ENCODE data around the gene DEPDC5.
A peak's percentile ranks its signal among the peaks of the same experiment; 100 is the strongest.

The DEPDC5 gene

DNA sequence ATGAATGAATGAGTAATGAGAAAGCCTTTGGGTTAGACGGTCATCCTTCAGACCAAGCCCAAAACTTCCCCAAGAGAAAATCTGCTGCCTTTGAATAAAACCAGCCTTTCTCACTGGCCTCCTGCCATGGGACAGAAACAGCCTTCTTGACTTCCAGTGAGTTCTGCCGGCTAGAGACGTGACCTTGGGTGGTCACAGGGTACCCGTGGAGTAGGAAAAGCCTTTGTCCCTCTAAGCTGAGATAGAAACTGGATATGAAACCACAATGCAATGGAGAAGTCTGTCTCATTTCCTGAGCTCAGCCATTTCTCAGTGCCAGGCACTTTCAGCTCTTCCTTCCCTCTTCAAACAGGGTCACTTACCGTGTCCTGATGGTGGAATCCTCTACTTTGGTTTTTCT is 169.3 kb downstream of the DEPDC5 start:
- FAIRE-seq (no peak), DNase-seq (ENCODE audit: insufficient read length) (no peak)
- no peak for TF ChIP-seq POLR2A (IDR thresholded peaks at IDR 0.05; ENCODE audit: low read depth, low read length)
- no peak for TF ChIP-seq TAF1 (IDR thresholded peaks at IDR 0.05; ENCODE audit: borderline replicate concordance, low read depth, low read length)
- no peak for TF ChIP-seq POLR2AphosphoS5 (IDR thresholded peaks at IDR 0.05; ENCODE audit: low read depth, low read length)

DNA sequence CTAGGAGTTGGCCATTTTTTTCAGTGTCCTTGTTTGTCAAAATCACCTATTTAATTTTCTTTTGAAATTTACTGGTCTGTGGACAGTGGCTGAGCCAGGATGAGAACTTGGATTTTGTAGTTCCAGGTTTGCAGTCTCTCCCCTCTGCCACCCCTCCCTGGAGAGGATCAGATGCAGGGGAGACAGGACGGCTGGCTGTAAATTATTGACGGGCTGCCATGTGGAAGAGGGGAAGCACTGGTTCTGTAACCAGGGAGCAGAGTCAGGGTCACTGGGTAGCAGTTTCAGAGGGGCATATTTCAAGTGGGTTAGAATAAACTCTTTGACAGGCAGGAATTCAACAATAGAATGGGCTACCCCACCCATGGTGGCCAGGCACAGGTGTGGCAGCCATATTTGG is 169.9 kb downstream of the DEPDC5 start:
- FAIRE-seq (no peak), DNase-seq (ENCODE audit: insufficient read length) (no peak)
- no peak for TF ChIP-seq TAF1 (IDR thresholded peaks at IDR 0.05; ENCODE audit: borderline replicate concordance, low read depth, low read length)
- TF ChIP-seq POLR2AphosphoS5 (IDR thresholded peaks at IDR 0.05; ENCODE audit: low read depth, low read length), result no peak

GRCh38 chr22:31925056-31925455 is 171.2 kb downstream of the DEPDC5 start:
- no peak for DNase-seq (ENCODE audit: insufficient read length)
- FAIRE-seq, result no peak
- TF ChIP-seq TAF1 (IDR thresholded peaks at IDR 0.05; ENCODE audit: borderline replicate concordance, low read depth, low read length) (no peak), POLR2AphosphoS5 (IDR thresholded peaks at IDR 0.05; ENCODE audit: low read depth, low read length) (no peak), POLR2A (IDR thresholded peaks at IDR 0.05; ENCODE audit: low read depth, low read length) (no peak)

- no peak for DNase-seq (ENCODE audit: insufficient read length)
- FAIRE-seq, result no peak
Observed at GRCh38 chr22:31926024-31926423, 172.2 kb downstream of the DEPDC5 start.

DNA sequence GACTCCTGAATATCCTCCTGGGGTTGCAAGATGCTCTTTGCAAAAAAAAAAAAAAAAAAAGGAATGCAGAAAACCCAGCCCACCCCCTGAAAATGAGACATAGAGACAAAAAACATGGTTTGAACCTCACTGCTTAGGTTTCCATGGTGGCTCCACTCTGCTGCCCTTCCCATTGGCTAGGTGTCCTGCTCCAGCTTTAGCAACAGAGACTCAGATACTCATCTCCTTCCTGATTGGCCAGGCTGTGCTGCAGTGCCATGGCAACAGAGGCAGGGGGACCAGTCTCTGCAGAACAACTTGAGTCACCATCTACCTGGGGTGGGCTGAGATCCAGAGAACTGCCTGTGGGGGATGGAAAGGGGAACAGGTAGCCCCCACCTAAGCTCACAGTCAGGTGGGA is 173.2 kb downstream of the DEPDC5 start:
- DNase-seq (ENCODE audit: insufficient read length), result no peak
- FAIRE-seq, result no peak

More at GRCh38 chr22:31926024-31926423, 172.2 kb downstream of the DEPDC5 start:
- no peak for TF ChIP-seq POLR2A (IDR thresholded peaks at IDR 0.05; ENCODE audit: low read depth, low read length)
- TF ChIP-seq TAF1 (IDR thresholded peaks at IDR 0.05; ENCODE audit: borderline replicate concordance, low read depth, low read length), result no peak
- TF ChIP-seq POLR2AphosphoS5 (IDR thresholded peaks at IDR 0.05; ENCODE audit: low read depth, low read length), result no peak

DNA sequence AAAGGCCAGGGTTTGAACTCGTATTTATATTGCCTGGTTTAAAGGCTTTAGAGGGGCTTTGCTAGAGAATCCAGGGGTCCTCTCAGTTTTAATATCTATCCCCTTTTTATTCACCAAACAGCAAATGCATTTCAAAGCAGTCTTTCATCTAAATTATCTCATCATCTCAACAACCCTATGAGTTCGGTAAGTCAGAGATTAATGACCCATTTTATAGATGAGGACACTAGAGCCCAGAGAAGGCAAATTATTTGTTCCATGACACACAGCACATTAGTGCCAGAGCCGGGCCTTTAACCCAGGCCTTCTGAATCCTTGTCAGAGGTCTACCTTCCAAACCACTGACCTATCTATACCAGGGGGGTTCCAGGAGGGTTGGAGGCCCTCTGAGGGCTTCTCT is 173.7 kb downstream of the DEPDC5 start:
- TF ChIP-seq POLR2A (IDR thresholded peaks at IDR 0.05; ENCODE audit: low read depth, low read length) (no peak), POLR2AphosphoS5 (IDR thresholded peaks at IDR 0.05; ENCODE audit: low read depth, low read length) (no peak), TAF1 (IDR thresholded peaks at IDR 0.05; ENCODE audit: borderline replicate concordance, low read depth, low read length) (no peak)
- FAIRE-seq (no peak), DNase-seq (ENCODE audit: insufficient read length) (no peak)

More for the DNA sequence above, 173.2 kb downstream of the DEPDC5 start:
- TF ChIP-seq POLR2AphosphoS5 (IDR thresholded peaks at IDR 0.05; ENCODE audit: low read depth, low read length) (no peak), TAF1 (IDR thresholded peaks at IDR 0.05; ENCODE audit: borderline replicate concordance, low read depth, low read length) (no peak), POLR2A (IDR thresholded peaks at IDR 0.05; ENCODE audit: low read depth, low read length) (no peak)

- TF ChIP-seq POLR2AphosphoS5 (IDR thresholded peaks at IDR 0.05; ENCODE audit: low read depth, low read length), result no peak
- TF ChIP-seq POLR2A (IDR thresholded peaks at IDR 0.05; ENCODE audit: low read depth, low read length), result no peak
- no peak for TF ChIP-seq TAF1 (IDR thresholded peaks at IDR 0.05; ENCODE audit: borderline replicate concordance, low read depth, low read length)
- FAIRE-seq, result peak; percentile 42
Observed at GRCh38 chr22:31929167-31929930, 175.5 kb downstream of the DEPDC5 start.

DNA sequence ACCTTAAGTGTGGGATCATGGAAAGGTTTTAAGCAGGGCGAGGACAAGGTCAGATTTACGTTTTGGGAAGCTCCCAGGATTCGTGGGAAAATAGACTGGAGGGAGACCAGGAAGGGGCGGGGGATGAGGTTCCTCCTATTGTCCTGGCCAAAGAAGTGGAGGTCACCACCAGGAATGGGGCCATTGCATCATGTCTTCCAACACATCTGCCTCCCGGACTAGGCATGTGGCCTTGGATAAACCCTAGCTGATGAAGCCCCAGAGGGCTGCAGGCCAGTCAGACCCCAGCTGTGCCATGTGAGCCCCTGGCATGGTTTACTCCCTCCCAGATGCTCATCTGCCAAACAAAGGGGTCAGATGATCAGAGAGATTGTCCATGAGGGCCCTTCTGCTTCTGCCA is 179.0 kb downstream of the DEPDC5 start:
- DNase-seq (ENCODE audit: insufficient read length) (no peak), FAIRE-seq (no peak)
- TF ChIP-seq POLR2AphosphoS5 (IDR thresholded peaks at IDR 0.05; ENCODE audit: low read depth, low read length) (no peak), TAF1 (IDR thresholded peaks at IDR 0.05; ENCODE audit: borderline replicate concordance, low read depth, low read length) (no peak), POLR2A (IDR thresholded peaks at IDR 0.05; ENCODE audit: low read depth, low read length) (no peak)

More at GRCh38 chr22:31929167-31929930, 175.5 kb downstream of the DEPDC5 start:
- no peak for DNase-seq (ENCODE audit: insufficient read length)

DNA sequence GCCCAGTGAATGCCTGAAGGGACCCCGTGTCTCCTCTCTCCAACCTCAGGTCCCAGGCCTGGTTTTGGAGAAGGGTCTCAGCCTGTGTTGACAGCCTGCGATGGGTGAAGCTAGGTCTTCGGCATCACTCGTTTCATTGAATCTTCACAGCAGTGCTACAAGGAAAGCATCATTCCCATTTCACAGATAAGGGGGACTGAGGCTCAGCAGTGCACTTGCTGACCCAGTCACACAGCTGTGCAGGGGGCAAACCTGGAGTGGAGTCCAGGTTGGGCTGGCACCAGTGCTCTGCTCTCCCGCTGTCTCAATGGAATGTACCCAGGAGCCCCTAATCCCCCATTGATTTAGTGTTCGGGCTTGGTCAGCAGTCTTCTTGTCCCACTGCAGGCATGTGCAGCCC is 179.6 kb downstream of the DEPDC5 start:
- TF ChIP-seq TAF1 (IDR thresholded peaks at IDR 0.05; ENCODE audit: borderline replicate concordance, low read depth, low read length) (no peak), POLR2A (IDR thresholded peaks at IDR 0.05; ENCODE audit: low read depth, low read length) (no peak), POLR2AphosphoS5 (IDR thresholded peaks at IDR 0.05; ENCODE audit: low read depth, low read length) (no peak)
- DNase-seq (ENCODE audit: insufficient read length) (no peak), FAIRE-seq (no peak)

DNA sequence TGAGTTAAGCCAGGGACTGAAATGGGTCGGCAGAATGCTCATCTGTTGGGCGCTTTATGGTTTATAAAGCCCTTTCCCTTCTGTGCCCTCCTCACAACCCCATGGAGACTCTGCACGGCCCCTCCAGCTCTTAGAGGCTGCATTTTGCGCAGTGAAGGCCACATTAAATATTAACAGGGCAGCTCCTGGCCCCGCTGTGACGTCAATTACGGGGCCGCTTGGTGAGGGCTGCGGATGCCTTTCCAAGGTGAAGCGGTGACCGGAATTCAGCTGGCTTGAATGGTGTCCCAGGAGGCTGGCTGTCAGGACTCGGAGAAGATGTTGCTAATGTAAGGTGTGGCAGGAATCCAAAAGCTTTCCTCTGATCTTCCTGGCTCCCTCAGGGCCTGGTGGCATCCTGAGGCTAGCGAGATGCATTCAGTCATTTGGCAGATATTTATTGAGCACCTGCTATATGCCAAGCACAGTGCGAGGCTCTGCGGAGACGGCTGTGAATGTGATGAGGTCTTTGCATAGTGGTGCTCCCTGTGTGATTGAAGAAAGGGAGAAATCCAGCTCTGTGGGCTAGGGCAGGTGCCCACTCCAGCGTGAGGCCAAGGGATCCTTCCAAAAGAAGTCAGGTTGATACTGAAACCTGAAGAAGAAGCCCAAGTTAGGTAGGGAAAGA is 180.1 kb downstream of the DEPDC5 start:
- FAIRE-seq, result no peak
- DNase-seq (ENCODE audit: insufficient read length), result no peak
- TF ChIP-seq TAF1 (IDR thresholded peaks at IDR 0.05; ENCODE audit: borderline replicate concordance, low read depth, low read length), result no peak
- no peak for TF ChIP-seq POLR2AphosphoS5 (IDR thresholded peaks at IDR 0.05; ENCODE audit: low read depth, low read length)
- TF ChIP-seq POLR2A (IDR thresholded peaks at IDR 0.05; ENCODE audit: low read depth, low read length), result no peak

DNA sequence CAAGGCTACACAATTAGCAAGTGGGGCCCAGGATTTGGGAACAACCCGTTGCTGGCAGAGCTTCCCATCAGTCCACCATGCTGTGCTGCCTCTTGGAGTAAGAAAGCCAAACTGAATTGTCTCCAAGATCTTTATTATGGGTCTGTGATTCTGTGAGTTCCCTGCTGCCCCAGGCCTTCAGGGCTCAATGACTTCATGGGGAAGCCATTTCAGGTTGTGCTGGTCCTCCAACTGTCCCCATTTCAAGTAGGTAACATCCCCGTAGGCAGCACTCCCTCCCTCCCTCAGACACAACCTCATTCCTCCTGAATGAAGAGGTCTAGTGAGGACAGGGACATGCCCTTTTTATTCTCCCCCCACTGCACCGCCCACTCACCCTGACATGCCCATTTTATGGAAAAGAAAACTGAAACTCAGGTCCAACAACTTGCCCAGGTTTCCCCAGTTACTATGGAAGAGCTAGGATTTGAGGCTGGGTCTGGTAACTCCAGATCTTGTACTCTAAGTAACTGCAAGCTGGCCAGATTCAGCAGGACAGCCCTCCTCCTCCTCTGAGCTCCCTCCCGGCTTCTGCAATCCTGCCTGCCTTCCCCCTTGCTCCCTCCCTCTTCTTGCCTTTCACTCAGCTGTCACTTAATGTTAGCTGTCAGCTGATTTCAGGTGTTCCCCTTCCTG is 182.3 kb downstream of the DEPDC5 start:
- no peak for FAIRE-seq

More for the DNA sequence above, 182.3 kb downstream of the DEPDC5 start:
- TF ChIP-seq TAF1 (IDR thresholded peaks at IDR 0.05; ENCODE audit: borderline replicate concordance, low read depth, low read length) (no peak), POLR2A (IDR thresholded peaks at IDR 0.05; ENCODE audit: low read depth, low read length) (no peak), POLR2AphosphoS5 (IDR thresholded peaks at IDR 0.05; ENCODE audit: low read depth, low read length) (no peak)
- DNase-seq (ENCODE audit: insufficient read length), result no peak
